Endothelial cell of coronary artery (primary cell): ENCODE data around the gene MCM6. TPM values are rescaled to one million over a fixed set of nuclear protein-coding genes. Genes with fewer than 3 reads are reported as not detected.

Source experiments
- total RNA-seq: library from RNA; depleted of rRNA; stranded (reverse); fragments of >200 nt; gene quantifications from 2 replicates; pipeline ENCODE4 v1.2.3, GENCODE V29; 2014

MCM6 gene
- 12.8 and 20.9 TPM in 2 replicates for total RNA-seq

DNA sequence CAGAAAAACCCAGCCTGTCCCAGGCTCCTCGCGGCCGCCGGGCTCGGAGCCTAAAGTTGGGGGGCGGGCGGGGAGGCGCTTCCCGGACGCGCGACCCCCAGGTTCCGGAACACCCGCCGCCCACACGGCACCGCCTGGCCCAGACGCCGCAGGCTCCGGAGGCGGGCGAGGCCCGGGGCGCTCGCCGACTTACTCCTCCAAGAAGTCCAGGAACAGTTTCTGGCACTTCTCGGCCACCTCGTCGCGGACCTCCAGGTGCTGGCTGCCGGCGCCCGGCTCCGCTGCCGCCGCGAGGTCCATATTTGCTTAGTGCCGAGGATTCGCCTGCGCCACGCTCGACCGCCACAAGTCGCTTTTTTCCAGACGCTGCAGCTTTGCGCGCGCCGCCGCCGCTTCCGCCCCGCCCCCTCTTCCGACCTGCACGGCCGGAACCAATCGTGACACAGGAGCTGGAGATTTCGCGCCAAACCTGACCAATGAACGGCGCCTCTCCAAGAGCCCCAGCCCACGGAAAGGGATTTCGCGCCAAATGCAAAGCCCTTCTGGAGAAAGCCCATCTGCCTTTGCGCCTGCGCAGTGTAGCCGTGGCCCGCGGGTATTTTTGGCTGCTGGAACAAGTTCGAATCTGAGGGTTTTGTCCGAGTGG, at the start of gene MCM6:
Gene MCM6 (minus strand): TSS at position 378 of the 646 bp plus-strand sequence. CDS start 78 bp downstream, at position 300.

DNA sequence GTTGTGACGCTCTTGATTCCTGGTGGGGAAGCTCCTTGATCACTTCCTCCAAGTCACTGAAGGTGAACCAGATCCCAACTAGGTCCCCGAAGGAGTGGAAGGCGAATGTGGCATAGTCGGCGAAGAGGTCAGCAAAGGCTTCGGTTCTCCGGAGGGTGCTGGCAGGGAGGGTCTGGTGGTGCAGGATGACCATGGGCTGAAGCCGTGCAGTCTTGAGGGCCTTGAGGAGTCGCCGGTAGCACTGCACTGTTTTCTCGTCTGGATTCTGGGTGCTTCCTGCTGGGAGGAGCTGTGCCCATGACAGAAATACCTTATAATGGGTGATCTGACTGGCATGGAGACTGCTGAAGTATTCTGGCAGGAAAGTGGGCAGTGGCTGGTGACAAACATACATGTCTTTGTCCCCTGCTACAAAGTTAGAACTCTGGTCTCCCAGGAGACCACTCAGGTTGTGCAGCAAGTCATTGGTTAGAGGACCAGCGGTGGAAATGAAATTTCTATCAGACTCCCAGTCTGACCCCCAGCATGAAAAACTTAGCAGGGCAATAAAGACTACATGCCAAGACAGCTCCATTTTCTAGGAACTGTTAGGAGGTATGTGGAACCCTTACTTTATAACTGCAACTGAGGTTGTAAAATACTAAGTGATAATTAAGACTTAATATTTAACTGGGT, 39.5 kb downstream of the MCM6 start, which contains the start of gene LCT:
Gene LCT (minus strand): TSS at position 589 of the 675 bp plus-strand sequence. CDS start 15 bp downstream, at position 574.

Other genes with a start within 250 kb of the MCM6 start
- 60.8 and 72.3 TPM in 2 replicates for gene UBXN4, start 134.6 kb downstream of the MCM6 start, total RNA-seq
- gene LCT, start 39.3 kb downstream of the MCM6 start, total RNA-seq = not detected in 2 replicates
- gene DARS1, start 109.2 kb upstream of the MCM6 start, total RNA-seq = 59.0 and 107 TPM in 2 replicates
- gene CXCR4, start 241.7 kb upstream of the MCM6 start, total RNA-seq = 76.6 and 235 TPM in 2 replicates